SK-N-SH treated with all-trans-retinoic acid at 6 μM for 48 hours (cell line): ENCODE data around the gene ZFP91.

Experiments used
- ATAC-seq: fragments of 200-7000 bp; cut with Tn5 transposase; 3 replicates; pipeline ENCODE4 v1.9.1; 2020; ENCODE audit warnings: mild to moderate bottlenecking, moderate library complexity
- ARNTL ChIP-seq: fragments of 450-650 bp; formaldehyde crosslinking; IDR thresholded peaks from 2 replicates; pipeline ENCODE4 v1.5.0; 2020; ENCODE audit warnings: low read depth, mild to moderate bottlenecking, moderate library complexity, borderline replicate concordance
- BACH2 ChIP-seq: fragments of 250-450 bp; sonication (Bioruptor Pico); IDR thresholded peaks from 2 replicates; pipeline ENCODE4 v1.9.0; 2021; ENCODE audit warnings: mild to moderate bottlenecking, borderline replicate concordance
- CREB5 ChIP-seq: fragments of 250-450 bp; sonication (Bioruptor Pico); IDR thresholded peaks from 2 replicates; pipeline ENCODE4 v1.5.1; 2020; ENCODE audit warnings: low read depth, mild to moderate bottlenecking, moderate library complexity
- CSDC2 ChIP-seq: fragments of 250-450 bp; sonication (Bioruptor Pico); IDR thresholded peaks from 2 replicates; pipeline ENCODE4 v1.5.0; 2020; ENCODE audit warnings: mild to moderate bottlenecking, moderate library complexity
- CSRNP3 ChIP-seq: fragments of 250-450 bp; sonication (Bioruptor Pico); IDR thresholded peaks from 2 replicates; pipeline ENCODE4 v1.5.1; 2021; ENCODE audit warnings: mild to moderate bottlenecking, moderate library complexity
- ESRRG ChIP-seq: fragments of 250-450 bp; sonication (Bioruptor Pico); IDR thresholded peaks from 2 replicates; pipeline ENCODE4 v1.6.1; 2021; ENCODE audit warnings: mild to moderate bottlenecking
- GLIS3 ChIP-seq: fragments of 250-450 bp; sonication (Bioruptor Pico); IDR thresholded peaks from 2 replicates; pipeline ENCODE4 v1.5.0; 2020; ENCODE audit warnings: mild to moderate bottlenecking, moderate library complexity
- ISL1 ChIP-seq: fragments of 250-450 bp; sonication (Bioruptor Pico); IDR thresholded peaks from 2 replicates; pipeline ENCODE4 v2.1.2; 2022; ENCODE audit warnings: mild to moderate bottlenecking, moderate library complexity
- OSR1 ChIP-seq: fragments of 250-450 bp; sonication (Bioruptor Pico); IDR thresholded peaks from 2 replicates; pipeline ENCODE4 v1.8.0; 2022; ENCODE audit warnings: moderate library complexity, mild to moderate bottlenecking, inconsistent platforms
- POU6F1 ChIP-seq: fragments of 250-450 bp; sonication (Bioruptor Pico); IDR thresholded peaks from 2 replicates; pipeline ENCODE4 v1.8.0; 2021; ENCODE audit warnings: low read depth, mild to moderate bottlenecking, moderate library complexity, borderline replicate concordance
- PPARA ChIP-seq: fragments of 250-450 bp; sonication (Bioruptor Pico); IDR thresholded peaks from 2 replicates; pipeline ENCODE4 v1.5.0; 2020; ENCODE audit warnings: mild to moderate bottlenecking, borderline replicate concordance
- RARB ChIP-seq: fragments of 250-450 bp; sonication (Bioruptor Pico); IDR thresholded peaks from 2 replicates; pipeline ENCODE4 v1.8.0; 2021; ENCODE audit warnings: mild to moderate bottlenecking, moderate library complexity
- SNAI2 ChIP-seq: fragments of 250-450 bp; sonication (Bioruptor Pico); IDR thresholded peaks from 2 replicates; pipeline ENCODE4 v1.5.0; 2020; ENCODE audit warnings: mild to moderate bottlenecking, moderate library complexity
- TCF4 ChIP-seq: fragments of 250-450 bp; sonication (Bioruptor Pico); IDR thresholded peaks from 2 replicates; pipeline ENCODE4 v1.8.0; 2021; ENCODE audit warnings: mild to moderate bottlenecking, moderate library complexity, borderline replicate concordance
- TOX ChIP-seq: fragments of 250-450 bp; sonication (Bioruptor Pico); IDR thresholded peaks from 2 replicates; pipeline ENCODE4 v1.8.0; 2021; ENCODE audit warnings: mild to moderate bottlenecking, moderate library complexity, borderline replicate concordance
- TSHZ2 ChIP-seq: fragments of 250-450 bp; sonication (Bioruptor Pico); IDR thresholded peaks from 2 replicates; pipeline ENCODE4 v1.5.0; 2020; ENCODE audit warnings: mild to moderate bottlenecking, moderate library complexity
- ZC3H10 ChIP-seq: fragments of 250-450 bp; sonication (Bioruptor Pico); IDR thresholded peaks from 2 replicates; pipeline ENCODE4 v1.5.1; 2021; ENCODE audit warnings: mild to moderate bottlenecking, moderate library complexity
- ZFP30 ChIP-seq: fragments of 450-650 bp; formaldehyde crosslinking; IDR thresholded peaks from 2 replicates; pipeline ENCODE4 v1.5.0; 2022; ENCODE audit warnings: mild to moderate bottlenecking, moderate library complexity
- ZNF565 ChIP-seq: fragments of 450-650 bp; formaldehyde crosslinking; conservative IDR thresholded peaks from 2 replicates; pipeline ENCODE4 v1.5.0; 2020; ENCODE audit warnings: low read depth, mild to moderate bottlenecking, moderate library complexity
- ZNF70 ChIP-seq: fragments of 450-650 bp; formaldehyde crosslinking; IDR thresholded peaks from 2 replicates; pipeline ENCODE4 v1.5.0; 2020; ENCODE audit warnings: mild to moderate bottlenecking, moderate library complexity
- ZNF8 ChIP-seq: fragments of 450-650 bp; formaldehyde crosslinking; IDR thresholded peaks from 2 replicates; pipeline ENCODE4 v1.5.0; 2020; ENCODE audit warnings: mild to moderate bottlenecking, moderate library complexity

The ZFP91 gene

DNA sequence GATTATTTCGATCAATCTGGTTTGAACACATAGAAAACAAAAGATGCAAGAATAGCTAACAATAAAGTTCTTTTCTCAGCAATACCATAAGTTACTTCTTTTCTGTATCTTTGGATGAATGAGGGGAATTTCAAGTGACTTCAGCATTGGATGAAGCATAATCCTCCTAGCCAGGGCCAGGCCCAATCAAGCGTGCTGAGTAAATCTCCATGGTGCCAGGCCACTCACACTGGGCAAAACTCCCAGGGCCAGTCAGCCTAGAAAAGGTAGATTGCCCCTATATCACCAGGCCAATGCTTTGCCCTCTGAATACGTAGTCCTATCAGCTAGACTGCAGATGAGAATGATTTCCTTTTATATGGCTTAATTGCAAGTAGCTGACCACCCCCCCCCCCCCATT lies 49.6 kb downstream of the ZFP91 start:
- TF ChIP-seq ZNF70 (CRISPR knock-in tag) (no peak), GLIS3 (CRISPR knock-in tag) (no peak), ZC3H10 (CRISPR knock-in tag) (no peak), TCF4 (CRISPR knock-in tag) (no peak), CREB5 (CRISPR knock-in tag) (no peak), ZFP30 (CRISPR knock-in tag) (no peak), SNAI2 (no peak), RARB (no peak)
- ATAC-seq: peak; percentile 11; the same call in 1 of the 3 replicates

DNA sequence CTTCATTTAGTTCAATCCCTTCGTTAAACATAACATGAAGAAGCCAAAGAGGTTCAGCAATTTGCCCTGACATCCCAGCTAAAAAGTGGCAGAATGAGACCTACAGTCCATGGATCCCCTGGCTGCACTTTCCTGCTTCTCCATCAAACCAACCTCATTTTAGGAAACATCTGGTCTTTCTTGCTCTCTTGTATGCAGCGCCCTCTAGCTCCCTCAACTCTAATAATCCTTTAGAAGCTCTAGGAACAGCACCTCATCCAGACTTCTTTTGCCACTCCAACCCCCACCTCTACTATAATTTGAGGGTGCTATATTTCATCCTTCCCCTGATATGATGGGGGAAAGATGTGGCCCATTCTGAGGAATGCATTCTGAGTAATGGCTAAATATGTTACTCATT lies 51.0 kb downstream of the ZFP91 start:
- TF ChIP-seq ESRRG (no peak), ZNF8 (CRISPR knock-in tag) (no peak), ZNF70 (CRISPR knock-in tag) (no peak), BACH2 (CRISPR knock-in tag) (no peak), POU6F1 (no peak), CREB5 (CRISPR knock-in tag) (no peak), TSHZ2 (CRISPR knock-in tag) (no peak), ZC3H10 (CRISPR knock-in tag) (no peak), CSRNP3 (CRISPR knock-in tag) (no peak), PPARA (no peak), CSDC2 (CRISPR knock-in tag) (no peak), ZFP30 (CRISPR knock-in tag) (no peak), TOX (CRISPR knock-in tag) (no peak)
- peak; percentile 52 for ATAC-seq

DNA sequence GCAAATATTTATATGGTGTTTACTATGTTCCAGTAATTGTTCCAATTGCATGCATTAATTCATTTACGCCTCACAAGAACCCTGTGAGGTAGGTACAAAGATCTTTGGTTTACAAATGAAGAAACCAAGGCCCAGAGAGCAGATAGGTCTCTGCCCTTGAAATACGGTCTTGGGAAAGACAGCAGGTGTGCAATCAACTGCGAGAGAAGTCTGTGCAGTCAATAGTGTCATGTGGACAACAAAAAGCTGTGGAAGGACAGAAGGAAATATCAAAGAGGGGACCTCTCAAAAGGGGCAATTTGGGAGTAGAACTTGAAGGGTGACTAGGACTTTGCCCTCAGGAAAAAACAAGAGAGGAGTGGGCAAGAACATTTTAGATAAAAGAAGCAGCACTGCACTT lies 52.5 kb downstream of the ZFP91 start:
- no peak for ATAC-seq
- TF ChIP-seq CSRNP3 (CRISPR knock-in tag): no peak
- no peak for TF ChIP-seq ZNF8 (CRISPR knock-in tag)
- no peak for TF ChIP-seq CREB5 (CRISPR knock-in tag)
- no peak for TF ChIP-seq ZNF565 (CRISPR knock-in tag)
- no peak for TF ChIP-seq TOX (CRISPR knock-in tag)
- TF ChIP-seq ESRRG: no peak
- no peak for TF ChIP-seq BACH2 (CRISPR knock-in tag)
- no peak for TF ChIP-seq PPARA
- TF ChIP-seq OSR1: no peak
- no peak for TF ChIP-seq RARB
- TF ChIP-seq TSHZ2 (CRISPR knock-in tag): no peak
- TF ChIP-seq GLIS3 (CRISPR knock-in tag): no peak
- no peak for TF ChIP-seq ISL1 (CRISPR knock-in tag)
- no peak for TF ChIP-seq CSDC2 (CRISPR knock-in tag)
- no peak for TF ChIP-seq ZFP30 (CRISPR knock-in tag)
- TF ChIP-seq ZC3H10 (CRISPR knock-in tag): no peak
- no peak for TF ChIP-seq ZNF70 (CRISPR knock-in tag)
- TF ChIP-seq TCF4 (CRISPR knock-in tag): no peak
- no peak for TF ChIP-seq ARNTL (CRISPR knock-in tag)
- no peak for TF ChIP-seq SNAI2
